K562 (cell line): ENCODE measurements around the gene SKAP1. TPM values are rescaled to one million over a fixed set of nuclear protein-coding genes. Genes with fewer than 3 reads are reported as not detected.

ENCODE experiments used
- ATAC-seq: fragments of 200-7000 bp; cut with Tn5 transposase; 3 replicates; pipeline ENCODE4 v1.9.1; 2020; ENCODE audit warnings: moderate library complexity
- BruUV-seq: library from RNA; stranded (reverse); fragments of 400-500 nt; replicated peaks from 2 replicates; lab custom pipeline; 2021; lab: Mats Ljungman, UMichigan
- CTCF ChIA-PET: fragments of 300-600 bp; formaldehyde crosslinking; extraction: SDS; loops from one replicate; lab custom pipeline; 2021; ENCODE audit warnings: low intra/inter-chr PET ratio; lab: Yijun Ruan, JAX
- POLR2A ChIA-PET: fragments of 300-600, 350-650 bp; sonication (Branson Sonifier 250); formaldehyde crosslinking; extraction: SDS; loops from one replicate; lab custom pipeline; 2021; ENCODE audit warnings: antibody characterized with exemption, inconsistent platforms; lab: Yijun Ruan, JAX
- DNase-seq, 4 experiments: peaks; one replicate each; pipeline versions ENCODE4 v3.0.0 to v3.0.0-alpha.2; 2011 to 2018; ENCODE audit warnings: low spot score in 3 of 4, mixed read lengths in 3 of 4; ENCODE audit errors: extremely low read depth in 1 of 4
- FAIRE-seq: peaks from 2 replicates; lab custom pipeline; 2011; peaks lifted over from hg19 to GRCh38; lab: Jason Lieb, UNC
- H2AFZ ChIP-seq: 2 replicates; pipeline ENCODE4 v1.6.0; 2011; ENCODE audit warnings: low read depth, low read length, control low read depth, inconsistent platforms
- H3K27ac ChIP-seq: fragments of 200-600 bp; 3 replicates; pipeline ENCODE4 v1.8.0; 2011; ENCODE audit warnings: low read depth, mild to moderate bottlenecking, control low read depth, inconsistent platforms, low read length, moderate library complexity, mixed read lengths; ENCODE audit errors: extremely low read depth
- H3K27me3 ChIP-seq, 2 experiments: fragments of 300-600 bp in 1 of 2; 2 replicates in 1 of 2; 3 replicates in 1 of 2; pipeline versions ENCODE4 v1.6.0 to v1.8.0; 2011; ENCODE audit warnings: inconsistent platforms in 2 of 2, low read length in 2 of 2, mild to moderate bottlenecking in 1 of 2, mixed read lengths in 1 of 2, moderate library complexity in 1 of 2; ENCODE audit not compliant: control insufficient read depth in 2 of 2, insufficient read depth in 2 of 2
- H3K36me3 ChIP-seq: fragments of 300-600 bp; 3 replicates; pipeline ENCODE4 v1.8.0; 2011; ENCODE audit warnings: mild to moderate bottlenecking, low read length, inconsistent platforms; ENCODE audit not compliant: control insufficient read depth, insufficient read depth
- H3K4me1 ChIP-seq, 2 experiments: fragments of 200-600 bp in 1 of 2; replicated peaks in 1 of 2; 2 replicates in 1 of 2; 3 replicates in 1 of 2; pipeline versions ENCODE4 v1.5.1 to v1.8.0; 2011; ENCODE audit warnings: inconsistent platforms in 2 of 2, low read length in 2 of 2, mild to moderate bottlenecking in 1 of 2, mixed read lengths in 1 of 2, moderate library complexity in 1 of 2; ENCODE audit not compliant: control insufficient read depth in 2 of 2, insufficient read depth in 2 of 2
- H3K4me2 ChIP-seq: 2 replicates; pipeline ENCODE4 v1.6.1; 2011; ENCODE audit warnings: low read length, control low read depth, inconsistent platforms, mixed read lengths; ENCODE audit not compliant: insufficient read depth
- H3K4me3 ChIP-seq: fragments of 200-600 bp; sonication (generic), shearing (Covaris generic); 2 replicates; pipeline ENCODE4 v1.5.1; 2016; ENCODE audit warnings: control low read depth, inconsistent platforms
- H3K79me2 ChIP-seq: fragments of 200-600 bp; 3 replicates; pipeline ENCODE4 v1.8.0; 2011; ENCODE audit warnings: low read length, inconsistent platforms; ENCODE audit not compliant: control insufficient read depth, insufficient read depth
- H3K9ac ChIP-seq, 2 experiments: 2 replicates each; pipeline versions ENCODE4 v1.6.0 to v1.6.1; 2011; ENCODE audit warnings: low read depth in 2 of 2, low read length in 2 of 2, control low read depth in 1 of 2, inconsistent platforms in 1 of 2, mild to moderate bottlenecking in 1 of 2, mixed read lengths in 1 of 2; ENCODE audit not compliant: insufficient read depth in 1 of 2
- H3K9me1 ChIP-seq: one replicate; pipeline ENCODE4 v1.6.0; 2011; ENCODE audit warnings: inconsistent platforms, mild to moderate bottlenecking, low read length, moderate library complexity; ENCODE audit not compliant: control insufficient read depth, insufficient read depth
- H3K9me3 ChIP-seq: replicated peaks from 2 replicates; pipeline ENCODE4 v1.5.1; 2011; ENCODE audit warnings: low read depth, low read length, inconsistent platforms; ENCODE audit not compliant: control insufficient read depth, insufficient read depth
- H4K20me1 ChIP-seq: replicated peaks from 2 replicates; pipeline ENCODE4 v1.6.1; 2011; ENCODE audit warnings: low read length, inconsistent platforms, mixed read lengths; ENCODE audit not compliant: control insufficient read depth, insufficient read depth
- ARID1B ChIP-seq: fragments of 450-650 bp; IDR thresholded peaks from 2 replicates; pipeline ENCODE4 v1.6.1; 2016; ENCODE audit warnings: antibody characterized with exemption, mild to moderate bottlenecking, inconsistent platforms
- ATF6 ChIP-seq: sonication (generic); formaldehyde crosslinking; IDR thresholded peaks from 2 replicates; pipeline ENCODE4 v1.4.0; 2020; ENCODE audit warnings: mild to moderate bottlenecking, missing genetic modification reagents
- BHLHE40 ChIP-seq: IDR thresholded peaks from 2 replicates; pipeline ENCODE4 v1.6.1; 2011; ENCODE audit warnings: low read length, improper control_type of control experiment
- BMI1 ChIP-seq: fragments of 150-350 bp; IDR thresholded peaks from 2 replicates; pipeline ENCODE4 v1.6.1; 2014; ENCODE audit warnings: low read length
- CTCFL ChIP-seq: IDR thresholded peaks from 2 replicates; pipeline ENCODE4 v1.6.1; 2011; ENCODE audit warnings: borderline replicate concordance, low read depth, mild to moderate bottlenecking, moderate library complexity, low read length; ENCODE audit not compliant: insufficient read depth, poor library complexity, severe bottlenecking
- JUN ChIP-seq, 2 experiments: sonication (generic) in 1 of 2; formaldehyde crosslinking in 1 of 2; IDR thresholded peaks; 2 replicates each; pipeline versions ENCODE4 v1.6.1 to v1.8.0; 2012 to 2022; ENCODE audit warnings: borderline replicate concordance in 2 of 2, mild to moderate bottlenecking in 2 of 2, improper control_type of control experiment in 1 of 2, low read depth in 1 of 2, low read length in 1 of 2, missing genetic modification reagents in 1 of 2
- MLX ChIP-seq, 2 experiments: fragments of 450-650 bp in 1 of 2; sonication (generic) in 1 of 2; formaldehyde crosslinking; conservative IDR thresholded peaks; 2 replicates each; pipeline versions ENCODE4 v1.4.0 to v1.8.1; 2020 to 2022; ENCODE audit warnings: mild to moderate bottlenecking in 1 of 2, missing genetic modification reagents in 1 of 2
- PTRF ChIP-seq: fragments of 450-650 bp; IDR thresholded peaks from 2 replicates; pipeline ENCODE4 v1.6.1; 2016; ENCODE audit warnings: mild to moderate bottlenecking, missing genetic modification characterization, missing compliant biosample characterization
- RBM39 ChIP-seq: fragments of 200-400 bp; formaldehyde crosslinking; optimal IDR thresholded peaks from 2 replicates; pipeline ENCODE3; 2018; ENCODE audit warnings: low read depth, low read length
- TCF15 ChIP-seq: fragments of 250-450 bp; sonication (Bioruptor Pico); IDR thresholded peaks from 2 replicates; pipeline ENCODE4 v1.8.0; 2022; ENCODE audit warnings: moderate library complexity, mild to moderate bottlenecking, inconsistent platforms
- USF2 ChIP-seq: sonication (generic); formaldehyde crosslinking; IDR thresholded peaks from 2 replicates; pipeline ENCODE4 v1.5.0; 2020; ENCODE audit warnings: missing genetic modification reagents
- WGBS: fragments of 100-300 bp; shearing (Covaris generic); methylation state at CpG from one replicate; pipeline ENCODE4 v1.1.6; 2016; ENCODE audit warnings: low coverage, mixed read lengths; ENCODE audit not compliant: insufficient coverage; ENCODE audit errors: missing lambda C conversion rate; 5-methylcytosine and 5-hydroxymethylcytosine counted together
- in situ Hi-C: fragments of 300-500 bp; cut with MboI; formaldehyde crosslinking; loops from 4 replicates; pipeline ENCODE4 v1.15.0; 2018; ENCODE audit warnings: inconsistent platforms, mixed read lengths
- intact Hi-C: fragments of 100-400 bp; cut with micrococcal nuclease; formaldehyde crosslinking; loops from 2 replicates; pipeline ENCODE4 v1.14.2; 2022
- polyA plus RNA-seq, 8 experiments: library from polyadenylated mRNA; depleted of rRNA in 4 of 8; stranded (reverse) in 5 of 8; unstranded in 3 of 8; fragments of >200 nt; fragmentation: Nextera tagmentation in 2 of 8; fragmentation: Illumina TruSeq in 1 of 8; extraction: Ambion mirVana in 2 of 8; extraction: Trizol in 1 of 8; gene quantifications; 2 replicates each; pipeline versions ENCODE4 v1.2.1 to v1.2.3, GENCODE V29; 2011 to 2014; ENCODE audit warnings: inconsistent platforms in 1 of 8, missing spikeins in 1 of 8
- total RNA-seq, 7 experiments: library from RNA; depleted of rRNA in 6 of 7; stranded (reverse); fragments of >200 nt in 6 of 7; fragmentation: Illumina TruSeq in 2 of 7; extraction: Trizol in 2 of 7; gene quantifications; 2 replicates each; pipeline versions ENCODE4 v1.2.1 to v1.2.3, GENCODE V29; 2011 to 2021; ENCODE audit warnings: low replicate concordance in 1 of 7

SKAP1 gene
- total and polyA plus RNA-seq, 9 of the 15 experiments (the other 6 are each of a cell fraction or from before 2014, with no cell fraction given), result 0.06 to 0.80 (median 0.10) TPM; not detected in 4

- BruUV-seq, result no TSS peak
- intact Hi-C loops, result no loop called here
- no peak for DNase-seq
- Histone ChIP-seq H4K20me1 (no peaks in the 10 kb centered on the region), H3K4me3 (no peak overlapping the region), H3K36me3 (no peaks in the 10 kb centered on the region), H3K9me3 (no peaks in the 10 kb centered on the region), H2AFZ (peak overlapping the region; percentile 70), H3K9ac (peak overlapping the region in 1 of 2 experiments; percentile 79; a peak in 2 of 4 replicates), H3K9me1 (no peaks in the 10 kb centered on the region), H3K27me3 (no peaks in the 10 kb centered on the region), H3K4me2 (no peak overlapping the region), H3K79me2 (no peaks in the 10 kb centered on the region), H3K27ac (no peak overlapping the region), H3K4me1 (peaks cover 0 to 28% of the 10 kb centered on the region in 2 experiments; a peak in 4 of 5 replicates)
- in situ Hi-C loops, result no loop called here
- ChIA-PET POLR2A (interaction anchor here (0.6 to 1.5 kb wide), 4 partner anchors 8 to 235 kb away, joined by 3 to 4 read pairs (median 3); no protein-coding TSS in a partner anchor), CTCF (no interaction called here)
- ATAC-seq, result 0 out of 3 replicates have a peak, but pooled peaks have one; percentile 33
- FAIRE-seq, result no peak
- 57% methylated on average over 6 of the region's 6 CpGs for WGBS
- TF ChIP-seq USF2 (no peak), TCF15 (no peak), ARID1B (0 out of 2 replicates have a peak, but pooled peaks have one; percentile 16), CTCFL (no peak), JUN (IDR thresholded peaks at IDR 0.05; ENCODE audit: borderline replicate concordance, low read depth, low read length) (no peak), JUN (CRISPR knock-in tag; IDR thresholded peaks at IDR 0.05; ENCODE audit: borderline replicate concordance) (no peak), RBM39 (no peak), ATF6 (CRISPR knock-in tag) (no peak), BHLHE40 (peak; percentile 25; the same call in 1 of the 2 replicates), BMI1 (no peak), MLX (CRISPR knock-in tag; conservative IDR thresholded peaks at IDR 0.05) (no peak), PTRF (tag) (no peak)
Measured at GRCh38 chr17:48472411-48473281, 42.6 kb upstream of the SKAP1 start.
